Progenitor cell of endocrine pancreas (in vitro differentiated cells): ENCODE measurements around the gene SCAF8. TPM values are rescaled to one million over a fixed set of nuclear protein-coding genes. Genes with fewer than 3 reads are reported as not detected.

Experiments
- DNase-seq: peaks from one replicate; pipeline ENCODE4 v3.0.0; 2021; ENCODE audit warnings: low spot score; ENCODE audit not compliant: unreplicated experiment
- H3K27ac Mint-ChIP-seq: 2 replicates; pipeline ENCODE4 v1.8.0; 2021; ENCODE audit warnings: mild to moderate bottlenecking, moderate library complexity, mixed read lengths
- H3K27me3 Mint-ChIP-seq: 2 replicates; pipeline ENCODE4 v1.8.0; 2021; ENCODE audit warnings: mixed read lengths
- H3K36me3 Mint-ChIP-seq: 2 replicates; pipeline ENCODE4 v1.8.0; 2022; ENCODE audit warnings: mixed read lengths; ENCODE audit not compliant: insufficient read depth
- H3K4me1 Mint-ChIP-seq: 2 replicates; pipeline ENCODE4 v1.8.0; 2021; ENCODE audit warnings: low read depth, mixed read lengths
- H3K4me3 Mint-ChIP-seq: 2 replicates; pipeline ENCODE4 v1.8.0; 2021; ENCODE audit warnings: low read depth, mild to moderate bottlenecking, moderate library complexity, mixed read lengths
- H3K9me3 Mint-ChIP-seq: 2 replicates; pipeline ENCODE4 v1.8.0; 2021; ENCODE audit warnings: low read depth, mixed read lengths
- CTCF ChIP-seq: fragments of 200-600 bp; sonication (generic); IDR thresholded peaks from one replicate; pipeline ENCODE4 v1.5.0; 2021; ENCODE audit warnings: antibody characterized with exemption, mild to moderate bottlenecking; ENCODE audit not compliant: unreplicated experiment
- total RNA-seq: library from RNA; stranded (reverse); gene quantifications from 2 replicates; pipeline ENCODE4 v1.2.1, GENCODE V29; 2021

The SCAF8 gene
- total RNA-seq, 1 donor from 2014 or later = 69.5 TPM

- H3K4me3 Mint-ChIP-seq = no peak overlapping the region
- H3K27me3 Mint-ChIP-seq = no peaks in the 10 kb centered on the region
- no peak for TF ChIP-seq CTCF
- no peak overlapping the region for H3K27ac Mint-ChIP-seq
- no peaks in the 10 kb centered on the region for H3K9me3 Mint-ChIP-seq
- no peak for DNase-seq
- H3K4me1 Mint-ChIP-seq = no peaks in the 10 kb centered on the region
- no peaks in the 10 kb centered on the region for H3K36me3 Mint-ChIP-seq
Observed at GRCh38 chr6:154696661-154697060, 36.6 kb upstream of the SCAF8 start.

DNA sequence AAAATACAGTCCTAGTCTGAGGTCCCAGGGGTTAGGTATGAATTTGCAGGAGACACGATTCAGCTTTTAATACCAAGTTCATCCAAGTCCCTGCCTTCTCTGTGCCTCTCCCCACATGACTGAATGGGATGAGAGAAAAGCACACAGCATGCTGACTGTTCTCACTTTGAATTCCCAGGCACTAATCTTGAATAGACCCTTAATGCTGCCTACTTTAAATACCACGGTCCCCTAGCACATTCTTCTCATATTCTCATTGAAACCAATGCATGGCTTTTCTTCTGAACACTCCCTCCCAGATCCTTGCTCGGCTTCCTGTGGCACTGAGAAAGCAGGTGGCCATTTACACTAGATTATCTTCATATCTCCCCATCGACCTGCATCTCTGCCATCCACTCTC lies 30.1 kb upstream of the SCAF8 start:
- Mint-ChIP-seq H3K36me3 (no peaks in the 10 kb centered on the region), H3K27ac (no peak overlapping the region), H3K9me3 (no peaks in the 10 kb centered on the region), H3K4me1 (no peaks in the 10 kb centered on the region), H3K4me3 (no peak overlapping the region), H3K27me3 (no peaks in the 10 kb centered on the region)
- TF ChIP-seq CTCF = no peak
- no peak for DNase-seq

DNA sequence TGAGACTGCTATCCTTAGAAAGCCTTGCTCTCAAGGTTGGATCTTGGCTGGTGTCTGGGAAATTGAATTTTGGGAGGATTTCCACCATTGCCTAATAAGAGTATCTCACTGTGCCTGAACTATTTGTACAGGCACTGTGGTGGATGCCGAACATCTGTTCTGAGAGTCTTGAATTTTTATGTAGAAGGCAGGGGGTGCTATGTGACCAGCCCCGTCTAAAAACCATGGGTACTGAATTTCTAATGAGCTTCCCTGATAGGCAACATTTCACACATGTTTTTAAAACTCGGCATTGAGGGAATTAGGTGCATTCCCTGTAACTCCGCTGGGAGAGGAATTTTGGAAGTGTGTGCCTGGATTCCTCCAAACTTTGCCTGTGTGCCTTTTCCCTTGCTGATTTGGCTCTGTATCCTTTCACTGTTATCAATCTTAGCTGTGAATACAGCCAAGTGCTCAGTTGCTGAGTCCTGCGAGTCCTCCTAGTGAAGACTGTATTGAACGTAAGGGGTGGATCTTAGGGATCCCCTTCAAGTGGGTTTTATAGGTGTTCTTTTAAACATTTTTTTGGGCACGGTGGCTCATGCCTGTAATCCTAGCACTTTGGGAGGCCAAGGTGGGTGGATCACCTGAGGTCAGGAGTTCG lies 27.6 kb upstream of the SCAF8 start:
- DNase-seq = no peak
- H3K4me1 Mint-ChIP-seq = peaks cover 2% of the 10 kb centered on the region

DNA sequence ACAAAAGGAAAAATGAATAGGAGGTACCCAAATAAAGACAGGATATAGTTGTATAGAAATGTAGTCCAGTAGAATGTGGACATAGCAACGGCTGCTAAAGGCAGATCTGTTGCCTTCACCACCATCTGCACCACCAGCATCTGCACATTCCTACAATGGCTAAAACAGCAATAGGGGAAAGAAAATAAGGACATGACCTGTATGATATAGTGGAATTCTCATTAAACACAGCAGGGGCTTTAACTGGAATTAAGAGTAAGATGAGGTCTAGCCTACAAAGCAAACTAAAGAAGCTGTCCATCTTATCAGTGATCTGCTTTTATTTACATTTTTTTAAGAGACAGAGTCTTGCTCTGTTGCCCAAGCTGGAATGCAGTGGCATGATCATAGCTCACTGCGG lies 26.8 kb upstream of the SCAF8 start:
- DNase-seq = no peak
- H3K27me3 Mint-ChIP-seq = no peaks in the 10 kb centered on the region
- H3K4me3 Mint-ChIP-seq = no peak overlapping the region
- no peaks in the 10 kb centered on the region for H3K9me3 Mint-ChIP-seq
- peaks cover 2% of the 10 kb centered on the region for H3K4me1 Mint-ChIP-seq
- no peak for TF ChIP-seq CTCF
- no peak overlapping the region for H3K27ac Mint-ChIP-seq
- H3K36me3 Mint-ChIP-seq = no peaks in the 10 kb centered on the region

More for the DNA sequence above, 27.6 kb upstream of the SCAF8 start:
- H3K27ac Mint-ChIP-seq = no peak overlapping the region
- no peak for TF ChIP-seq CTCF
- H3K27me3 Mint-ChIP-seq = no peaks in the 10 kb centered on the region
- H3K36me3 Mint-ChIP-seq = no peaks in the 10 kb centered on the region
- H3K9me3 Mint-ChIP-seq = no peaks in the 10 kb centered on the region
- H3K4me3 Mint-ChIP-seq = no peak overlapping the region

GRCh38 chr6:154709621-154710020 lies 23.6 kb upstream of the SCAF8 start:
- H3K4me1 Mint-ChIP-seq = peaks cover 6% of the 10 kb centered on the region
- H3K9me3 Mint-ChIP-seq = no peaks in the 10 kb centered on the region
- no peak overlapping the region for H3K4me3 Mint-ChIP-seq
- no peak for DNase-seq
- H3K36me3 Mint-ChIP-seq = no peaks in the 10 kb centered on the region
- TF ChIP-seq CTCF = no peak
- H3K27me3 Mint-ChIP-seq = no peaks in the 10 kb centered on the region
- no peak overlapping the region for H3K27ac Mint-ChIP-seq
